Spleen (tissue), 7 donors: ENCODE results near the gene TRIM28.

Experiments used
- POLR2A ChIP-seq, 3 donors: fragments of 450-650 bp; IDR thresholded peaks; one replicate each; pipeline ENCODE4 v1.5.1; 2017; ENCODE audit warnings: antibody characterized with exemption in 3 of 3, mild to moderate bottlenecking in 1 of 3
- TF ChIP-seq, protein P1 (sequence below), 11 experiments: fragments of 200-600 bp in 7 of 11; fragments of 450-650 bp in 4 of 11; sonication (generic) in 4 of 11; IDR thresholded peaks in 8 of 11; conservative IDR thresholded peaks in 3 of 11; 1 replicate in 7 of 11; 2 replicates in 4 of 11; pipeline versions ENCODE4 v1.4.0 to v1.8.0; 2016 to 2021; ENCODE audit warnings: antibody characterized with exemption in 11 of 11, inconsistent platforms in 4 of 11, mild to moderate bottlenecking in 1 of 11
- donor health status: DM: no; HTN: no; CAD: no; lungs with moderate emphysema.
- donor health status: DM: no; HTN: no; CAD: no.
- donor health status: DM: no; HTN: no; CAD: no.

GRCh38 chr19:58513213-58513693, 30.6 kb upstream of the TRIM28 start:
- no peak for TF ChIP-seq POLR2A (IDR thresholded peaks at IDR 0.05)
- TF ChIP-seq, protein P1, sequence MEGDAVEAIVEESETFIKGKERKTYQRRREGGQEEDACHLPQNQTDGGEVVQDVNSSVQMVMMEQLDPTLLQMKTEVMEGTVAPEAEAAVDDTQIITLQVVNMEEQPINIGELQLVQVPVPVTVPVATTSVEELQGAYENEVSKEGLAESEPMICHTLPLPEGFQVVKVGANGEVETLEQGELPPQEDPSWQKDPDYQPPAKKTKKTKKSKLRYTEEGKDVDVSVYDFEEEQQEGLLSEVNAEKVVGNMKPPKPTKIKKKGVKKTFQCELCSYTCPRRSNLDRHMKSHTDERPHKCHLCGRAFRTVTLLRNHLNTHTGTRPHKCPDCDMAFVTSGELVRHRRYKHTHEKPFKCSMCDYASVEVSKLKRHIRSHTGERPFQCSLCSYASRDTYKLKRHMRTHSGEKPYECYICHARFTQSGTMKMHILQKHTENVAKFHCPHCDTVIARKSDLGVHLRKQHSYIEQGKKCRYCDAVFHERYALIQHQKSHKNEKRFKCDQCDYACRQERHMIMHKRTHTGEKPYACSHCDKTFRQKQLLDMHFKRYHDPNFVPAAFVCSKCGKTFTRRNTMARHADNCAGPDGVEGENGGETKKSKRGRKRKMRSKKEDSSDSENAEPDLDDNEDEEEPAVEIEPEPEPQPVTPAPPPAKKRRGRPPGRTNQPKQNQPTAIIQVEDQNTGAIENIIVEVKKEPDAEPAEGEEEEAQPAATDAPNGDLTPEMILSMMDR (IDR thresholded peaks at IDR 0.05 in 8 of 11, conservative IDR thresholded peaks at IDR 0.05 in 3 of 11): no peak
